EL (cell line): ENCODE results near the gene KRT13.
A peak's percentile ranks its signal among the peaks of the same experiment; 100 is the strongest.

Experiments
- DNase-seq: peaks from one replicate; pipeline ENCODE4 v3.0.0-alpha.2; 2016

KRT13 gene

GRCh38 chr17:41518789-41519449 lies 13.5 kb upstream of the KRT13 start, which contains the start of gene KRT15:
Gene KRT15 (minus strand): TSS chr17:41518890. CDS start chr17:41518827, 63 bp downstream.
- DNase-seq = peak; percentile 42

GRCh38 chr17:41518031-41518430 lies 12.6 kb upstream of the KRT13 start:
- no peak for DNase-seq

- no peak for DNase-seq
Measured at GRCh38 chr17:41516830-41517283, 11.4 kb upstream of the KRT13 start.

GRCh38 chr17:41516147-41516829 lies 10.9 kb upstream of the KRT13 start:
- DNase-seq = no peak

- DNase-seq = no peak
Measured at GRCh38 chr17:41513168-41513547, 7.7 kb upstream of the KRT13 start.

GRCh38 chr17:41512546-41513167 lies 7.2 kb upstream of the KRT13 start:
- no peak for DNase-seq

- DNase-seq = no peak
Measured at GRCh38 chr17:41511716-41512115, 6.3 kb upstream of the KRT13 start.

GRCh38 chr17:41511116-41511515 lies 5.7 kb upstream of the KRT13 start:
- no peak for DNase-seq

- no peak for DNase-seq
Measured at GRCh38 chr17:41510251-41511065, 5.0 kb upstream of the KRT13 start.

GRCh38 chr17:41507315-41507880 lies 2.0 kb upstream of the KRT13 start:
- DNase-seq = no peak

GRCh38 chr17:41505809-41506767 lies 676 bp upstream of the KRT13 start:
- DNase-seq = no peak

GRCh38 chr17:41504246-41504977 lies 1.0 kb downstream of the KRT13 start:
- DNase-seq = no peak

- no peak for DNase-seq
Measured at GRCh38 chr17:41503202-41503601, 2.2 kb downstream of the KRT13 start.

GRCh38 chr17:41500131-41500911 lies 5.1 kb downstream of the KRT13 start:
- peak; percentile 72 for DNase-seq

GRCh38 chr17:41499714-41500113 lies 5.7 kb downstream of the KRT13 start:
- no peak for DNase-seq

- no peak for DNase-seq
Measured at GRCh38 chr17:41498276-41498675, 7.1 kb downstream of the KRT13 start.

- peak; percentile 95 for DNase-seq
Measured at GRCh38 chr17:41496803-41497484, 8.5 kb downstream of the KRT13 start.

- DNase-seq = peak; percentile 64
Measured at GRCh38 chr17:41494524-41494923, 10.9 kb downstream of the KRT13 start.

GRCh38 chr17:41492771-41493170 lies 12.6 kb downstream of the KRT13 start:
- DNase-seq = peak; percentile 36
